T-helper 1 cell treated with Interleukin-12 subunit alpha and Interleukin-12 subunit beta and Interleukin-4 antibody, amounts not matched to agents 30 μg/mL and 1 μg/mL, for 36 hours (primary cell): Measurements from ENCODE around the gene FLYWCH2.
"Not testable (repeated sequence)": the region's sequence is repeated elsewhere in the genome, so short reads cannot be mapped to it uniquely, and the experiment has no call there.

Experiments
- H3K27ac Mint-ChIP-seq: one replicate; pipeline ENCODE4 v1.8.0; 2021; ENCODE audit warnings: mild to moderate bottlenecking, mixed read lengths
- H3K27me3 Mint-ChIP-seq: one replicate; pipeline ENCODE4 v1.8.0; 2021; ENCODE audit warnings: low read depth, mixed read lengths
- H3K36me3 Mint-ChIP-seq: one replicate; pipeline ENCODE4 v1.8.0; 2021; ENCODE audit warnings: low read depth, mixed read lengths
- H3K4me1 Mint-ChIP-seq: one replicate; pipeline ENCODE4 v1.8.0; 2021; ENCODE audit warnings: low read depth, mixed read lengths
- H3K4me3 Mint-ChIP-seq: one replicate; pipeline ENCODE4 v1.8.0; 2021; ENCODE audit warnings: mild to moderate bottlenecking, moderate library complexity, mixed read lengths
- H3K9me3 Mint-ChIP-seq: one replicate; pipeline ENCODE4 v1.8.0; 2021; ENCODE audit warnings: mixed read lengths

FLYWCH2 gene

GRCh38 chr16:2928151-2928550 is 45.1 kb downstream of the FLYWCH2 start:
- not testable (repeated sequence) for H3K4me3 Mint-ChIP-seq, H3K27me3 Mint-ChIP-seq, H3K27ac Mint-ChIP-seq, H3K9me3 Mint-ChIP-seq, H3K4me1 Mint-ChIP-seq, H3K36me3 Mint-ChIP-seq

GRCh38 chr16:2928796-2929195 is 45.8 kb downstream of the FLYWCH2 start:
- Mint-ChIP-seq H3K36me3 (no peaks in the 10 kb centered on the region), H3K27ac (no peak overlapping the region), H3K27me3 (no peaks in the 10 kb centered on the region), H3K4me3 (no peak overlapping the region), H3K9me3 (no peaks in the 10 kb centered on the region), H3K4me1 (peaks cover 6% of the 10 kb centered on the region)

GRCh38 chr16:2929693-2930092 is 46.7 kb downstream of the FLYWCH2 start:
- Mint-ChIP-seq H3K27ac (no peak overlapping the region), H3K4me1 (peaks cover 6% of the 10 kb centered on the region), H3K4me3 (no peak overlapping the region), H3K36me3 (peaks cover 6% of the 10 kb centered on the region), H3K9me3 (no peaks in the 10 kb centered on the region), H3K27me3 (no peaks in the 10 kb centered on the region)

- no peak overlapping the region for H3K27ac Mint-ChIP-seq
- H3K4me3 Mint-ChIP-seq = no peak overlapping the region
- no peaks in the 10 kb centered on the region for H3K27me3 Mint-ChIP-seq
- no peaks in the 10 kb centered on the region for H3K9me3 Mint-ChIP-seq
- peaks cover 7% of the 10 kb centered on the region for H3K36me3 Mint-ChIP-seq
- peaks cover 7% of the 10 kb centered on the region for H3K4me1 Mint-ChIP-seq
These were observed 47.2 kb downstream of the FLYWCH2 start for GRCh38 chr16:2930236-2930635.

- H3K4me1 Mint-ChIP-seq, H3K9me3 Mint-ChIP-seq, H3K4me3 Mint-ChIP-seq, H3K27me3 Mint-ChIP-seq, H3K27ac Mint-ChIP-seq: not testable (repeated sequence)
- H3K36me3 Mint-ChIP-seq = peaks cover 12% of the 10 kb centered on the region
These were observed 48.4 kb downstream of the FLYWCH2 start for GRCh38 chr16:2931231-2931914.

- H3K27ac Mint-ChIP-seq = no peak overlapping the region
- H3K4me1 Mint-ChIP-seq = peaks cover 3% of the 10 kb centered on the region
- no peak overlapping the region for H3K4me3 Mint-ChIP-seq
- no peaks in the 10 kb centered on the region for H3K27me3 Mint-ChIP-seq
- peaks cover 12% of the 10 kb centered on the region for H3K36me3 Mint-ChIP-seq
- H3K9me3 Mint-ChIP-seq = no peaks in the 10 kb centered on the region
These were observed 50.1 kb downstream of the FLYWCH2 start for GRCh38 chr16:2933136-2933535.

GRCh38 chr16:2933701-2934100 is 50.7 kb downstream of the FLYWCH2 start:
- Mint-ChIP-seq H3K4me3 (no peak overlapping the region), H3K27me3 (no peaks in the 10 kb centered on the region), H3K4me1 (peaks cover 3% of the 10 kb centered on the region), H3K36me3 (peaks cover 14% of the 10 kb centered on the region), H3K9me3 (no peaks in the 10 kb centered on the region), H3K27ac (no peak overlapping the region)

- no peak overlapping the region for H3K27ac Mint-ChIP-seq
- H3K9me3 Mint-ChIP-seq = no peaks in the 10 kb centered on the region
- H3K36me3 Mint-ChIP-seq = peaks cover 16% of the 10 kb centered on the region
- peaks cover 3% of the 10 kb centered on the region for H3K4me1 Mint-ChIP-seq
- H3K27me3 Mint-ChIP-seq = no peaks in the 10 kb centered on the region
- no peak overlapping the region for H3K4me3 Mint-ChIP-seq
These were observed 51.4 kb downstream of the FLYWCH2 start for GRCh38 chr16:2934450-2934849.

GRCh38 chr16:2936436-2937011 is 53.5 kb downstream of the FLYWCH2 start:
- H3K4me1 Mint-ChIP-seq = peaks cover 3% of the 10 kb centered on the region
- H3K4me3 Mint-ChIP-seq = no peak overlapping the region
- H3K27ac Mint-ChIP-seq = no peak overlapping the region
- H3K9me3 Mint-ChIP-seq = no peaks in the 10 kb centered on the region
- no peaks in the 10 kb centered on the region for H3K27me3 Mint-ChIP-seq
- peaks cover 18% of the 10 kb centered on the region for H3K36me3 Mint-ChIP-seq

GRCh38 chr16:2937170-2937569 is 54.2 kb downstream of the FLYWCH2 start:
- Mint-ChIP-seq H3K27ac (no peak overlapping the region), H3K4me3 (no peak overlapping the region), H3K4me1 (peaks cover 3% of the 10 kb centered on the region), H3K9me3 (no peaks in the 10 kb centered on the region), H3K27me3 (no peaks in the 10 kb centered on the region), H3K36me3 (peaks cover 18% of the 10 kb centered on the region)

GRCh38 chr16:2938206-2938605 is 55.2 kb downstream of the FLYWCH2 start:
- Mint-ChIP-seq H3K9me3 (no peaks in the 10 kb centered on the region), H3K4me1 (peaks cover 3% of the 10 kb centered on the region), H3K27me3 (no peaks in the 10 kb centered on the region), H3K36me3 (peaks cover 21% of the 10 kb centered on the region), H3K27ac (no peak overlapping the region), H3K4me3 (no peak overlapping the region)

GRCh38 chr16:2939968-2940367 is 57.0 kb downstream of the FLYWCH2 start:
- Mint-ChIP-seq H3K9me3 (no peaks in the 10 kb centered on the region), H3K27me3 (no peaks in the 10 kb centered on the region), H3K4me1 (peaks cover 3% of the 10 kb centered on the region), H3K27ac (no peak overlapping the region), H3K4me3 (no peak overlapping the region), H3K36me3 (peaks cover 19% of the 10 kb centered on the region)

GRCh38 chr16:2942045-2942444 is 59.0 kb downstream of the FLYWCH2 start:
- H3K27me3 Mint-ChIP-seq = no peaks in the 10 kb centered on the region
- H3K4me3 Mint-ChIP-seq = no peak overlapping the region
- H3K36me3 Mint-ChIP-seq = peaks cover 14% of the 10 kb centered on the region
- no peak overlapping the region for H3K27ac Mint-ChIP-seq
- no peaks in the 10 kb centered on the region for H3K9me3 Mint-ChIP-seq
- H3K4me1 Mint-ChIP-seq = no peaks in the 10 kb centered on the region

GRCh38 chr16:2943716-2944115 is 60.7 kb downstream of the FLYWCH2 start:
- H3K27ac Mint-ChIP-seq, H3K9me3 Mint-ChIP-seq, H3K27me3 Mint-ChIP-seq, H3K4me3 Mint-ChIP-seq, H3K4me1 Mint-ChIP-seq: not testable (repeated sequence)
- peaks cover 16% of the 10 kb centered on the region for H3K36me3 Mint-ChIP-seq

GRCh38 chr16:2946649-2947048 is 63.6 kb downstream of the FLYWCH2 start:
- Mint-ChIP-seq H3K36me3 (peaks cover 14% of the 10 kb centered on the region), H3K4me1 (peaks cover 2% of the 10 kb centered on the region), H3K27ac (no peak overlapping the region), H3K4me3 (no peak overlapping the region), H3K27me3 (no peaks in the 10 kb centered on the region), H3K9me3 (no peaks in the 10 kb centered on the region)
